HG02885 (cell line): Measurements from ENCODE around the gene APEH.

Source experiments
- ATAC-seq: cut with Tn5 transposase; IDR thresholded peaks from one replicate; pipeline ENCODE4 v1.9.1; 2021; ENCODE audit warnings: mild to moderate bottlenecking; ENCODE audit not compliant: unreplicated experiment, poor library complexity

Gene APEH

DNA sequence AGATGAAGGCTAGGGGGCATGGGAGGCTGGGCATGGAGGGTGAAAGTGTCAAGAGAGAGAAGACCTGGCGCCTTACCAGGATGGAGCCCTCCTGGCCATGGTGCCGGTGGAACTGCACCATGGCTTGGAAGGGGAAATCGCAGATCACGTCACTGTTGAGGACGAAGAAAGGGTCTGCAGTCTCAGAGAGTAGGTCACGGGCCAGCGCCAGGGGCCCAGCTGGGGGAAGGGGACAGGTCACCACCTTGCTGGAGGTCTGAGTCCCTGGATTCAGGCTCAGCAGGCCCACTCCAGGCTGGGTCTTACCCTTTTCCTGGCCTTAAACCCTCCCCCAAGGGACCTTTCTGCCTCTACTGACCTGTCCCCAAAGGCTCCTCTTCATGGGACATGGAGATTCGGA, 48.7 kb downstream of the APEH start:
- ATAC-seq, result no peak

DNA sequence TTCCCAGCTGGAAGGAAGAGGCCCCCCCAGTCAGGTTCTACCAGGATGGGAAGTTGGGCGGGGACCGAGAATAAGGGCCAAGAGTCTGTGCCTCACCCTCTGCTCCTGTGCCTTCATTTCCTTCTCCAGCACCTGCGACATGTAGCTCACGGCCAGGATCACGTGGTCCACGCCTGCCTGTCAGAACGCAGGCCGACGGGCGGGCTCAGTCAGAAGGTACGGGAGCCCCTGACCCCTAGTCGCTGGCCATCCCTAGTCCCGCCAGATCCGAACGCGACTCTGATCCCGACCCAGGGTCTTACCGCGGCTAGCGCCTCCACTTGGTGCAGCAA, 49.1 kb downstream of the APEH start:
- ATAC-seq, result peak; percentile 13

DNA sequence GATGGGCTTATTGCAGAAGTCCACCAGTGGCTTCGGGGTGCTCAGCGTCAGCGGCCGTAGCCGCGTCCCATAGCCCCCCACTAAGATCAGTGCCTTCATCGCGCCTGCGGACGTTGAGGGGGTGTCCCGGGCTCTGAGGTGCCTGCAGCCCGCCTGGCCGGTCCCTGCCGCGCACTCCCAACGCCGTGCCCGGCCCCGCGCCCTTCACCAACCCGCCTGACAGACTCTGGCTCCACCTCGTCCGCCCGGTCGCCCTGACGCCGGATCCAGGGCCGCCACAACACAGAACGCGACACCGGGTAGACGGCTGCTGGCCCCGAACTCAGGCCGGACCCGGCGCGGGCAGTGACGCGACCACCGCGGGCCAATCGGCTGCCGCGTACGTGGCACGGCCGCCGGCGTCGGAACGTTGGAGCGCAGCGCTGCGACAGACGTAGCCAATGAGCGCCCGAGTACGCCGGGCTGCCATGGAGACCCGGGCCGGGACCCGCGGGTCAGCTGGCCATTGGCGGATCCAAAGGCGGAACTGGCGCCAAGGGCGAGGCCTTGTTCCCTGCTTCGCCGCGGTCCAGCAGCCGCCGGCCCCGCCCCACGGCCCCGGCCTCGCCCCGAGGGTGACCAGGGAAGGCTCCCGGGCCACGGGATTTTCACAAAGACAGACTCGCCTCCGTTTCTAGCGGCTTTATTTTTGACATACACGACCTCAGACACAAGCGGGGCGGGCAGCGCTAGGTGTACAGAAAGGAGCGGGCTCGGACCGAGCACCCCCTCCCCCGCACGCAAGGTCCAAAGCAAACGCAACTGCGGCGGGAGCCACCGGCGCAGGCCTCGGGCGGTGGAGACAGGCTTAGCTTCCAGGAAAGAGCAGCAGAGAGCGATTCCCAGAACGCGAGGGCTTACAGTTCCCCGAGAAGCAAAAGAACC, 49.7 kb downstream of the APEH start, which contains the start of gene GMPPB:
Gene GMPPB (minus strand): TSS at position 324 of the 924 bp plus-strand sequence. CDS start 225 bp downstream, at position 99.
- ATAC-seq, result peak; percentile 80

- ATAC-seq, result no peak
Measured at GRCh38 chr3:49724586-49724985, 50.4 kb downstream of the APEH start.

DNA sequence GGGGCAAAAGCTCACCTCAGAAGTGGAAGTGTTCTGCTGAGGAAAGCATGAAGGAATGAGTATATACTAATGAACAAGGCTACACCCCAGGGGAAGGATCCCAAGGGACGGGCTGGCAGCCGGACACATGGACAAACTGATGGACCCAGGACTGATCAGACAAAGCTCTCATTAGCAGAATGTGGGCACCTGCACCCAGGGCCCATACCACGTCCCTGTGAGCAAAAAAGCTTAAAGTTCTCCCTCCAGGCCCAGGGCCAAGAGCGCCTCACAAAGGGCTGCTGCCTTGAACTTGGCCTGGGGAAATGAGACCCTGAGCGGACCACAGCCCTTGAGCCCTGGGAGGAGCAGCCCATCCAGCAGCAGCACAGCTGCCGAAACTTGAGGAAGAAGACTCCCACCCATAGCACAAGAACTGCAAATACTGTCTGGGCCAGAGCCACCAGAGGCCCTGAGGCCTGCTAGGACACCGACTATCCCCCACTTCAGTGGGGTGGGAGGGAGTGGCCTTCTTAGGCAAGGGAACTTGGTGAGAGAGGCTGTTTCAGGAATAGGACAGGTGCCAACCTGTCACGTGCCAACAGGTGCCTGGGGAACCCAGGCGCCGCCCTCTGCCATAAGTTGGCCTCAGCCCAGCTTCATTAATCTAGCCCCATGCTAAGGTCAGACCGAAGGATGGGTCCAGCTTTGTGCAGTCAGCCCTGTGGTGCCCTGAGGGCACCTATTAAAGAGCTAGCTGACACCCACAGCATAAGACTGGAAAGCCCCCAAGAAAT, 51.9 kb downstream of the APEH start:
- no peak for ATAC-seq

DNA sequence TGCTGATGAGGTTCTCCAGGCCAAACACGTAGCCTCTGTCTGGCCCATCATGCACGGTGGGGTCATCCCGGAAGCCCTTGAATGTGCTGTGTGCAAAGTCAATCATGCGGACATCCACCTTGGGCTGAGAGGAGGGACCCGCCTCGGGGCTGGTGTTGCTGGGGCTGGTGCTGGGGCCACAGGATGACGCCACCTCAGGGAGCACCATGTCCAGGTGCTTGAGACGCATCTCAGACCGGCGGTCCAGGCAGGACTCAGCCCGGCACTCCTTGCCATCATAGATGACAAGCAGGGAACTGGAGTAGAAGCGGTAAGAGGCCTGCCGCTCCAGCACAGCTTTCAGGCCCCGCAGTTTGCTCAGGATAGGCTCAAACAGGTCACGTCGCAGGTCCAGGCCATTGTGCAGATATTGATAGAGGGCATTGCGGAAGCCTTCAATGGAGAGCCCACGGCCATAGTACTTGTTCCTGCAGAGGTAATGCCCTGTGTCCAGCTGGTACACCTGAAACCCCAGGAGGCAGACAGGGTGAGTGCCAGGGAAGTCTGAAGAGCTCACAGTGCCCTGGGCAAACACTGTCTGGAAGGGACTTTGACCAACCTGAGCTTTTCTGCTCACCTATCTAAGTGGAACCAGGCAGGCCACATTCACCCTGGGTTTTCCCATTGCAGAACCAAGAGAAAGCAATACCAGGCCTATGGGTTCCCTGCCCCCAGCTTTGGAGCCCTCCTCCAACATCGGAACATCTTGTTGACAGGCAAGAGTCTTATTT, 53.2 kb downstream of the APEH start:
- ATAC-seq, result no peak

GRCh38 chr3:49727924-49728361, 53.8 kb downstream of the APEH start:
- no peak for ATAC-seq

GRCh38 chr3:49729966-49730609, 55.9 kb downstream of the APEH start:
- ATAC-seq, result no peak

DNA sequence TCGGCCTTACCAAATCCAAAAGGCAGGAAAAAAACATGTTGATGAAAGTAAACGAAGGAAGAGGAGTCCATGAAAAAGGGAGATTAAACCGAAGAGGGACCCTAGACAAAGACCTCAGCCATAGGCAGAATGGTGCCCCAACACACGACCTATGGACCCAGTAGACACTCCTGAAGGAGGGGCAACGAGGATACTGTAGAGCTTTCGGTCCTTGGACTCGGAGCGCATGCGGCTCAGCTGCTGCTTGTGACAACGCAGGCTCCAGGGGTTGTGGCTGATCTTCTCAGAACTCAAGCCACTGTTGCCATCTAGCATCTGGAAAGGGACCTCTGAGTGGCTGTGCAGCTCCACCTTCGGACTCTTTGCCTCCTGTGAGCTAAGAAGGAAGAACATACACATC, 58.4 kb downstream of the APEH start:
- ATAC-seq, result no peak

- ATAC-seq, result no peak
Measured at GRCh38 chr3:49733551-49733950, 59.4 kb downstream of the APEH start.
